DOHH2 (cell line): Measurements from ENCODE around the gene S100A14.
A peak's percentile ranks its signal among the peaks of the same experiment; 100 is the strongest.
"Not testable (repeated sequence)": the region's sequence is repeated elsewhere in the genome, so short reads cannot be mapped to it uniquely, and the experiment has no call there.

Experiments used
- H3F3A ChIP-seq: fragments of 200-600 bp; sonication (generic), shearing (Covaris generic); 2 replicates; pipeline ENCODE4 v1.6.0; 2016; ENCODE audit warnings: antibody characterized with exemption, mild to moderate bottlenecking; ENCODE audit not compliant: control insufficient read depth, insufficient read depth
- H3K27ac ChIP-seq: fragments of 200-600 bp; sonication (generic); 2 replicates; pipeline ENCODE4 v1.5.1; 2014; ENCODE audit warnings: low read depth, mild to moderate bottlenecking, low read length, moderate library complexity
- H3K27me3 ChIP-seq: fragments of 200-600 bp; sonication (generic); 2 replicates; pipeline ENCODE4 v1.6.1; 2014; ENCODE audit warnings: mild to moderate bottlenecking, low read length, mixed read lengths; ENCODE audit not compliant: control insufficient read depth
- H3K36me3 ChIP-seq: fragments of 200-600 bp; sonication (generic); 2 replicates; pipeline ENCODE4 v1.6.1; 2014; ENCODE audit warnings: mild to moderate bottlenecking, low read length, moderate library complexity, mixed read lengths; ENCODE audit not compliant: control insufficient read depth
- H3K4me1 ChIP-seq: fragments of 200-600 bp; sonication (generic); 2 replicates; pipeline ENCODE4 v1.6.1; 2014; ENCODE audit warnings: mild to moderate bottlenecking, low read length, mixed read lengths; ENCODE audit not compliant: control insufficient read depth
- H3K4me2 ChIP-seq: fragments of 200-600 bp; sonication (generic); 2 replicates; pipeline ENCODE4 v1.6.0; 2014; ENCODE audit warnings: mild to moderate bottlenecking, low read length, moderate library complexity
- H3K4me3 ChIP-seq: fragments of 200-600 bp; sonication (generic); 2 replicates; pipeline ENCODE4 v1.5.1; 2014; ENCODE audit warnings: mild to moderate bottlenecking, low read length, mixed read lengths
- H3K79me2 ChIP-seq: fragments of 200-600 bp; sonication (generic); 2 replicates; pipeline ENCODE4 v1.6.1; 2014; ENCODE audit warnings: mild to moderate bottlenecking, low read length, mixed read lengths; ENCODE audit not compliant: control insufficient read depth
- H3K9me2 ChIP-seq: fragments of 200-600 bp; sonication (generic); replicated peaks from 2 replicates; pipeline ENCODE4 v1.6.1; 2014; ENCODE audit warnings: mild to moderate bottlenecking, low read length, mixed read lengths; ENCODE audit not compliant: control insufficient read depth
- H3K9me3 ChIP-seq: fragments of 200-600 bp; sonication (generic); 2 replicates; pipeline ENCODE4 v1.6.1; 2014; ENCODE audit warnings: antibody characterized with exemption, low read length, mixed read lengths; ENCODE audit not compliant: control insufficient read depth, insufficient read depth
- H4K20me1 ChIP-seq: fragments of 200-600 bp; sonication (generic); 2 replicates; pipeline ENCODE4 v1.6.0; 2014; ENCODE audit warnings: low read depth, mild to moderate bottlenecking, antibody characterized with exemption, low read length, moderate library complexity; ENCODE audit not compliant: control insufficient read depth, insufficient read depth
- CTCF ChIP-seq: fragments of 200-600 bp; sonication (generic); IDR thresholded peaks from one replicate; pipeline ENCODE4 v1.5.1; 2014; ENCODE audit warnings: antibody characterized with exemption, mild to moderate bottlenecking, low read depth, low read length; ENCODE audit not compliant: poor library complexity, severe bottlenecking
- EZH2phosphoT487 ChIP-seq: fragments of 200-600 bp; sonication (generic); IDR thresholded peaks from 2 replicates; pipeline ENCODE4 v1.6.1; 2017; ENCODE audit warnings: borderline replicate concordance, mild to moderate bottlenecking, antibody characterized with exemption, low read length, moderate library complexity, mixed read lengths

The S100A14 gene

GRCh38 chr1:153577138-153577537, 39.0 kb downstream of the S100A14 start:
- peaks cover 25% of the 10 kb centered on the region for H3K27me3 ChIP-seq
- no peak overlapping the region for H3K27ac ChIP-seq
- H4K20me1 ChIP-seq = no peaks in the 10 kb centered on the region
- no peak for TF ChIP-seq CTCF
- no peak for TF ChIP-seq EZH2phosphoT487
- no peaks in the 10 kb centered on the region for H3K9me2 ChIP-seq
- H3K4me3 ChIP-seq = no peak overlapping the region
- no peaks in the 10 kb centered on the region for H3K79me2 ChIP-seq
- no peaks in the 10 kb centered on the region for H3K9me3 ChIP-seq
- no peaks in the 10 kb centered on the region for H3F3A ChIP-seq
- no peak overlapping the region for H3K4me2 ChIP-seq
- no peaks in the 10 kb centered on the region for H3K36me3 ChIP-seq
- no peaks in the 10 kb centered on the region for H3K4me1 ChIP-seq

- not testable (repeated sequence) for H3K27ac ChIP-seq, H3K9me3 ChIP-seq, H3K4me1 ChIP-seq, H3K9me2 ChIP-seq, H3K4me2 ChIP-seq, H3K4me3 ChIP-seq, H3K36me3 ChIP-seq, H4K20me1 ChIP-seq, H3F3A ChIP-seq, H3K79me2 ChIP-seq
- peaks cover 25% of the 10 kb centered on the region for H3K27me3 ChIP-seq
Measured at GRCh38 chr1:153575497-153575896, 40.6 kb downstream of the S100A14 start.

GRCh38 chr1:153575081-153575491, 41.0 kb downstream of the S100A14 start:
- not testable (repeated sequence) for H3K4me3 ChIP-seq, H3K4me2 ChIP-seq, H3K79me2 ChIP-seq, H3K4me1 ChIP-seq, H3K36me3 ChIP-seq, H3K27ac ChIP-seq, H4K20me1 ChIP-seq, H3K9me2 ChIP-seq, H3F3A ChIP-seq, H3K9me3 ChIP-seq
- peaks cover 25% of the 10 kb centered on the region for H3K27me3 ChIP-seq

- H3K4me2 ChIP-seq = no peak overlapping the region
- H4K20me1 ChIP-seq = no peaks in the 10 kb centered on the region
- H3K4me1 ChIP-seq = no peaks in the 10 kb centered on the region
- TF ChIP-seq CTCF = no peak
- no peak for TF ChIP-seq EZH2phosphoT487
- H3K36me3 ChIP-seq = no peaks in the 10 kb centered on the region
- H3K9me3 ChIP-seq = no peaks in the 10 kb centered on the region
- no peak overlapping the region for H3K4me3 ChIP-seq
- H3K27me3 ChIP-seq = peaks cover 14% of the 10 kb centered on the region
- no peaks in the 10 kb centered on the region for H3F3A ChIP-seq
- no peaks in the 10 kb centered on the region for H3K79me2 ChIP-seq
- H3K9me2 ChIP-seq = no peaks in the 10 kb centered on the region
- H3K27ac ChIP-seq = no peak overlapping the region
Measured at GRCh38 chr1:153573351-153573750, 42.8 kb downstream of the S100A14 start.

GRCh38 chr1:153572569-153573015, 43.5 kb downstream of the S100A14 start:
- no peaks in the 10 kb centered on the region for H3K9me3 ChIP-seq
- H3K4me2 ChIP-seq = no peak overlapping the region
- peaks cover 7% of the 10 kb centered on the region for H3K27me3 ChIP-seq
- no peaks in the 10 kb centered on the region for H3K9me2 ChIP-seq
- H3K4me1 ChIP-seq = no peaks in the 10 kb centered on the region
- no peak overlapping the region for H3K4me3 ChIP-seq
- H4K20me1 ChIP-seq = no peaks in the 10 kb centered on the region
- H3K79me2 ChIP-seq = no peaks in the 10 kb centered on the region
- H3K27ac ChIP-seq = no peak overlapping the region
- TF ChIP-seq EZH2phosphoT487 = no peak
- peak; percentile 60 for TF ChIP-seq CTCF
- H3K36me3 ChIP-seq = no peaks in the 10 kb centered on the region
- no peaks in the 10 kb centered on the region for H3F3A ChIP-seq
